Esophagus squamous epithelium (tissue), 5 donors: ENCODE results near the gene EIF1. TPM values are rescaled to one million over a fixed set of nuclear protein-coding genes. Genes with fewer than 3 reads are reported as not detected.

Experiments used
- DNase-seq: peaks from one replicate; lab custom pipeline; 2025; lab: John Stamatoyannopoulos, UW
- H3K27ac ChIP-seq, 4 donors: fragments of 200-600 bp; sonication (generic); one replicate each; pipeline ENCODE4 v1.5.1; 2016 to 2019; ENCODE audit warnings: mild to moderate bottlenecking in 1 of 4
- H3K27me3 ChIP-seq, 4 donors: fragments of 200-600 bp; sonication (generic); 1 replicate in 3 of 4; 2 replicates in 1 of 4; pipeline versions ENCODE4 v1.5.1 to v1.6.0; 2017 to 2021; ENCODE audit warnings: antibody characterized with exemption in 1 of 4
- H3K36me3 ChIP-seq, 3 donors: fragments of 200-600 bp; sonication (generic); one replicate each; pipeline ENCODE4 v1.5.1; 2016 to 2019
- H3K4me1 ChIP-seq, 3 donors: fragments of 200-600 bp; sonication (generic); one replicate each; pipeline ENCODE4 v1.5.1; 2017 to 2019
- H3K4me3 ChIP-seq, 4 donors: fragments of 200-600 bp; sonication (generic); 1 replicate in 3 of 4; 2 replicates in 1 of 4; pipeline ENCODE4 v1.5.1; 2016 to 2019; ENCODE audit warnings: mild to moderate bottlenecking in 2 of 4, moderate library complexity in 1 of 4
- H3K9me3 ChIP-seq, 3 donors: fragments of 200-600 bp; sonication (generic); one replicate each; pipeline ENCODE4 v1.5.1; 2016 to 2019
- POLR2A ChIP-seq, 4 donors: fragments of 450-650 bp; IDR thresholded peaks; one replicate each; pipeline ENCODE4 v1.6.1; 2017; ENCODE audit warnings: antibody characterized with exemption in 4 of 4, mild to moderate bottlenecking in 4 of 4, moderate library complexity in 3 of 4
- WGBS, 2 donors: methylation state at CpG; one replicate each; pipeline ENCODE4 v1.1.5; 2018; 5-methylcytosine and 5-hydroxymethylcytosine counted together
- intact Hi-C: fragments of 100-400 bp; cut with DNase I; formaldehyde crosslinking; loops from one replicate; pipeline ENCODE4 v1.15.0; 2022
- total RNA-seq, 4 donors: library from RNA; depleted of rRNA; stranded (reverse); fragments of >200 nt; gene quantifications; one replicate each; pipeline ENCODE4 v1.1.0, GENCODE V29; 2016
- TF ChIP-seq, protein P1 (sequence below), 6 experiments: fragments of 450-650 bp in 4 of 6; fragments of 200-600 bp in 2 of 6; sonication (generic) in 2 of 6; IDR thresholded peaks; one replicate each; pipeline ENCODE4 v1.5.1; 2016 to 2019; ENCODE audit warnings: antibody characterized with exemption in 6 of 6, mild to moderate bottlenecking in 4 of 6, moderate library complexity in 4 of 6
- donor health status: DM: yes; HTN: yes; CAD: no.

Gene EIF1
- total RNA-seq, 4 donors from 2014 or later, result 96.5 to 311 (median 223) TPM

DNA sequence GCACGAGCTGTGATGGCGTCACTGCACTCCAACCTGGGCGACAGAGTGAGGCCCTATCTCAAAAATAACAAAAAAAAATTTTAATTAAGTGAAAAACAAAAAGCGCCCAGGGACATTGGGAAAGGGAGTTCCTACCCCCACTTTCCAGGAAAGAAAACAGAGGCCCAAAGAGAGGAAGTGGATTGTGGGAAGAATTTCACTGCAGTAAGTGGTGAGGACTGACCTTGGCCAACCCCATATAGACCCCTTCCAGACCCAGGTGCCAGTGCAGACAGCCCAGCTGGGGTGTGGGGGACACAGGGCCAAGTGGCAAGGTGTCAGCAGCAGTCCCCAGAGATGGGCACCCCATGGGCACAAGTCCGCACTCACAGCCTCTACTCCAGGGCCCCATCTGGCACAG is 35.3 kb upstream of the EIF1 start:
- intact Hi-C loops, result no loop called here
- Histone ChIP-seq H3K4me3 (no peak overlapping the region), H3K36me3 (no peaks in the 10 kb centered on the region), H3K27ac (peak overlapping the region; percentile 95 to 98 (median 97)), H3K27me3 (no peaks in the 10 kb centered on the region), H3K9me3 (no peaks in the 10 kb centered on the region), H3K4me1 (peaks cover 43 to 98% (median 67%) of the 10 kb centered on the region in 3 donors)
- no peak for TF ChIP-seq POLR2A (IDR thresholded peaks at IDR 0.05)
- TF ChIP-seq, protein P1, sequence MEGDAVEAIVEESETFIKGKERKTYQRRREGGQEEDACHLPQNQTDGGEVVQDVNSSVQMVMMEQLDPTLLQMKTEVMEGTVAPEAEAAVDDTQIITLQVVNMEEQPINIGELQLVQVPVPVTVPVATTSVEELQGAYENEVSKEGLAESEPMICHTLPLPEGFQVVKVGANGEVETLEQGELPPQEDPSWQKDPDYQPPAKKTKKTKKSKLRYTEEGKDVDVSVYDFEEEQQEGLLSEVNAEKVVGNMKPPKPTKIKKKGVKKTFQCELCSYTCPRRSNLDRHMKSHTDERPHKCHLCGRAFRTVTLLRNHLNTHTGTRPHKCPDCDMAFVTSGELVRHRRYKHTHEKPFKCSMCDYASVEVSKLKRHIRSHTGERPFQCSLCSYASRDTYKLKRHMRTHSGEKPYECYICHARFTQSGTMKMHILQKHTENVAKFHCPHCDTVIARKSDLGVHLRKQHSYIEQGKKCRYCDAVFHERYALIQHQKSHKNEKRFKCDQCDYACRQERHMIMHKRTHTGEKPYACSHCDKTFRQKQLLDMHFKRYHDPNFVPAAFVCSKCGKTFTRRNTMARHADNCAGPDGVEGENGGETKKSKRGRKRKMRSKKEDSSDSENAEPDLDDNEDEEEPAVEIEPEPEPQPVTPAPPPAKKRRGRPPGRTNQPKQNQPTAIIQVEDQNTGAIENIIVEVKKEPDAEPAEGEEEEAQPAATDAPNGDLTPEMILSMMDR (IDR thresholded peaks at IDR 0.05), result no peak
- no peak for DNase-seq
- 45 to 53% methylated on average over 4 to 5 of the region's 5 CpGs for WGBS, 2 donors

DNA sequence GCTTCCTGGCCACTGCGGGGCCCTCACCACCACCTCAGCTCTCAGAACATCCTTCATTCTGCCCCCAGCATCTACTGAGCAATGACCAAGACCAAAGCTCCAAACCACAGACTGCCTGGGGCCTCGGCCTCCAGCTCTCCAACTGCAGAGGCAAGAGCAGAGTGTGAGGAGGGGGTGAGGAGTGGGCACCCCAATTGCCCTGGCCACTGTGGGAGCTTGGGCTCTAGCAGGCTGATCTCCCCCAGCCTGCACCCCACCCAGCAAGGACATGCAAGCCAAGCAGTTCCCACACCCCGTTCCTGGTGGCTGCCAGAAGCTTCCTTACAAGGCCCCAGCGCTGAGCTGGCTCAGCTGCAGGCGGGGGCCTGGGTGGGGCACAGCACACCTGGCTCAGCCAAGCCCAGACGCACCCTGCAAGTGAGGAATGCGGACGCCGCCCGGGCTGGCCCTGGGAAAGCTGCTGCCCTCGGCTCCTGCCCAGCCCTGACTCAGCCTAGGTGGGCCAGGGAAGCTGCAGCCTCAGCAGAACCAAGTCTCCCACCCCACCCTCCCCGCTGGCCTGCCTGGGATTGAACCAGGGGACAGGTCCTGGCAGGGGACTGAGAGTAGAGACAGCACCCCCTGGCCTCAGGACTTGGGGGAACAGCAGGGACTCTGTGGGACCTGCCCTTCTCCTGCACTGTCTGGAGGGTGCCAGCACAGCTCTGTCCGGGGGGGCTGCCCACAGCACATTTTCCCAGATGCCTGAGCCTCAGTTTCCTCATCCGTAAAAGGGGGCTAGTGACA is 34.6 kb upstream of the EIF1 start:
- TF ChIP-seq POLR2A (IDR thresholded peaks at IDR 0.05), result peak in 1 of 4 donors; percentile 32
- TF ChIP-seq, protein P1 (IDR thresholded peaks at IDR 0.05), result peak in 1 of 6 experiments; percentile 34
- peaks cover 43 to 98% (median 68%) of the 10 kb centered on the region in 3 donors for H3K4me1 ChIP-seq
- 58% methylated on average over 2 of the region's 14 CpGs; no CpG with 5 or more reads in 1 of the 2 donors for WGBS, 2 donors
- intact Hi-C loops, result no loop called here
- DNase-seq, result no peak
- H3K27me3 ChIP-seq, result no peaks in the 10 kb centered on the region
- peak overlapping the region; percentile 95 to 98 (median 97) for H3K27ac ChIP-seq
- no peaks in the 10 kb centered on the region for H3K9me3 ChIP-seq
- peak overlapping the region in 1 of 4 donors; percentile 6 for H3K4me3 ChIP-seq
- H3K36me3 ChIP-seq, result no peaks in the 10 kb centered on the region

DNA sequence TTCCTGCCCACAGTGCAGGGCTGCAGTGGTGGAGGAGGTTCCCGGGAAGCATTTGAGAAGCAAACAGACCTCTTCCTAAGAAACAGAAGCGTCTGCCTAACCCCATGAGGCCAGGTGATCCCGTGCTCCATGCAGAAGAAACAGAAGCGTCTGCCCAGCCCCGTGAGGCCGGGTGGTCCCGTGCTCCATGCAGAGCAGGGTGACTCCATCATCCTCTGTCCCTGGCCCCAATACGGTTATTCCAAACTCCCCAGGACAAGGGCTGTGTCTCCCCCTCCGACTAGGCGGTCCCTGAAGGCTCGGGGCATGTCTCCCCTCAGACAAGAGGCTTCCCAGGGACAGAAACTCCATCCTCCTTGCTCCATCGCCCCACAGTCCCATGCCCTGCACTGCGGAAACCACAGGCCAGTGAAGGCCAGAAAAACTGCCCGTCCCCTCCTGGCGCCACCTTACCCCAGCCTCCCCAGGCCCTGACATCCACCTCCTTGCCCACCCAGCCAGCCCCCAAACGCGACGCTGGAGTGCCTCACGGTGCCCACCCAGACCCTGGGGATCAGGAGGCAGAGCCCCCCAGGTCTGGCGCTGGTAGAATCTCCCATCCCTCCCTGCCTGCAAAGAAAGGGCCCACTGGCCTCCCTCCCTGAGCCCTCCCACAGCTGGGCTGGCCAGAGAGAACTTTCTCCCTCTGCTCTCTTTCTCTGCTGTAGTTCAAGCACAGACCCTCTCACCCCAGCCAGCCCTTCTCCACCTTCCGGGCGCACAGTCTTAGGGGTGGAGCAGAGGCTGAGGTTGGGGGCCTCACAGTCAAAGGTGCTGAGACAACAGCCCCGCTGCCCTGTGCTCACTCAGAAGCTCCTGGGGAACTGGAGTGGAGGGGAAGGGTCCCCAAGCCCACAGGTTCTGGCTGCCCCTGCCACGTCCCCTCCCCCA is 33.7 kb upstream of the EIF1 start:
- no peaks in the 10 kb centered on the region for H3K27me3 ChIP-seq
- no peaks in the 10 kb centered on the region for H3K9me3 ChIP-seq
- DNase-seq, result no peak
- TF ChIP-seq, protein P1 (IDR thresholded peaks at IDR 0.05), result no peak
- TF ChIP-seq POLR2A (IDR thresholded peaks at IDR 0.05), result no peak
- intact Hi-C loops, result no loop called here
- H3K36me3 ChIP-seq, result no peaks in the 10 kb centered on the region
- H3K4me3 ChIP-seq, result peak overlapping the region in 3 of 4 donors; percentile 1 to 16 (median 6)
- H3K27ac ChIP-seq, result peak overlapping the region; percentile 95 to 98 (median 97)
- peaks cover 46 to 98% (median 75%) of the 10 kb centered on the region in 3 donors for H3K4me1 ChIP-seq
- 18 to 50% methylated on average over 4 to 13 of the region's 24 CpGs for WGBS, 2 donors

DNA sequence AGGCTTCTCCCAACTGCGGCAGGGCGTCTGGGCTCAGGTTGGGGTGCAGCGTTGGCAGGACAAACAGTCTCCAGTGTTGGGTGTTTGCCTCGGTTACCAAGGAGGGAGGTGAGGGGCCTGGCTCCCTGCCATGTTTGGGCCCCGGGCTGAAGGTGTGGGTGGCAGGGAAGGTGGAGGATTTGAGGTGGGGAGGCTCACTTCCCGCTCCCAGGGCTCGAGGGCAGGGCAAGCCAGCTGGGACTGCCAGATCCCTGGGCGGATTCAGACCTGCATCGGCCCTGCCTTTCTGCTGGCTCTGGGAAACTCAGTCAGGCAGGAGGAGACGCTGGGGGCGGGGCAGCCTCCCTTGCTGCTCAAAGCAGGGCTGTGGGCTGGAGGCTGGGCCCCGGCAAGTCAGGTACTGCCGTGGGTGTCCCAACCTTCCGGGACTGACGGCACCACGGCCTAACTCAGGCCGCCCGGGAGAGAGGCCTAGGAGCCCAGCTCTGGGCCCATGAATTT is 33.0 kb upstream of the EIF1 start:
- TF ChIP-seq, protein P1 (IDR thresholded peaks at IDR 0.05), result no peak
- TF ChIP-seq POLR2A (IDR thresholded peaks at IDR 0.05), result peak in 2 of 4 donors; percentile 40 to 56
- DNase-seq, result no peak
- H3K4me1 ChIP-seq, result peaks cover 52 to 98% (median 75%) of the 10 kb centered on the region in 3 donors
- H3K27ac ChIP-seq, result peak overlapping the region; percentile 95 to 98 (median 97)
- no peaks in the 10 kb centered on the region for H3K36me3 ChIP-seq
- intact Hi-C loops, result no loop called here
- no peak overlapping the region for H3K4me3 ChIP-seq
- H3K9me3 ChIP-seq, result no peaks in the 10 kb centered on the region
- no peaks in the 10 kb centered on the region for H3K27me3 ChIP-seq
- 19 to 23% methylated on average over 6 to 7 of the region's 18 CpGs for WGBS, 2 donors
